H1 (cell line): Measurements from ENCODE around the gene CDC5L. TPM values are rescaled to one million over a fixed set of nuclear protein-coding genes. Genes with fewer than 3 reads are reported as not detected.

Experiments
- CTCF ChIA-PET: fragments of 300-600 bp; sonication (Branson Sonifier 250); formaldehyde crosslinking; loops from one replicate; lab custom pipeline; 2021; ENCODE audit not compliant: partially characterized antibody; lab: Charles Lee
- POLR2A ChIA-PET: fragments of 300-600 bp; sonication (Branson Sonifier 250); formaldehyde crosslinking; loops from one replicate; lab custom pipeline; 2021; ENCODE audit warnings: inconsistent platforms; ENCODE audit not compliant: partially characterized antibody; lab: Charles Lee
- DNase-seq, 2 experiments: peaks; one replicate each; pipeline versions ENCODE4 v3.0.0 to v3.0.0-alpha.2; 2010 to 2022; ENCODE audit warnings: low spot score in 2 of 2, low read depth in 1 of 2, mixed read lengths in 1 of 2
- FAIRE-seq: peaks from 2 replicates; lab custom pipeline; 2011; peaks lifted over from hg19 to GRCh38; lab: Jason Lieb, UNC
- H2AFZ ChIP-seq: 2 replicates; pipeline ENCODE4 v1.8.1; 2012; ENCODE audit warnings: low read length, inconsistent platforms
- H2AK5ac ChIP-seq: 2 replicates; pipeline ENCODE4 v1.6.1; 2013; ENCODE audit warnings: low read depth, low read length
- H2BK120ac ChIP-seq: replicated peaks from 2 replicates; pipeline ENCODE3; 2013; ENCODE audit warnings: low read depth, low read length, inconsistent platforms
- H2BK12ac ChIP-seq: 2 replicates; pipeline ENCODE4 v1.6.1; 2013; ENCODE audit warnings: low read depth, low read length
- H2BK15ac ChIP-seq: 2 replicates; pipeline ENCODE4 v1.6.1; 2013; ENCODE audit warnings: low read length
- H2BK20ac ChIP-seq: 2 replicates; pipeline ENCODE4 v1.6.1; 2013; ENCODE audit warnings: low read length
- H2BK5ac ChIP-seq: 2 replicates; pipeline ENCODE4 v1.6.1; 2013; ENCODE audit warnings: low read depth, low read length
- H3K14ac ChIP-seq: 2 replicates; pipeline ENCODE4 v1.6.1; 2013; ENCODE audit warnings: inconsistent platforms; ENCODE audit not compliant: insufficient read length
- H3K18ac ChIP-seq: 2 replicates; pipeline ENCODE4 v1.6.1; 2013; ENCODE audit warnings: low read length; ENCODE audit errors: extremely low read depth
- H3K23ac ChIP-seq: 2 replicates; pipeline ENCODE4 v1.6.1; 2013; ENCODE audit warnings: inconsistent platforms; ENCODE audit not compliant: insufficient read length
- H3K23me2 ChIP-seq: 2 replicates; pipeline ENCODE4 v1.6.1; 2013; ENCODE audit warnings: low read depth, low read length
- H3K27ac ChIP-seq: 2 replicates; pipeline ENCODE4 v1.6.1; 2011; ENCODE audit warnings: low read depth, low read length, inconsistent platforms
- H3K27me3 ChIP-seq, 4 experiments: replicated peaks in 1 of 4; 1 replicate in 1 of 4; 2 replicates in 3 of 4; pipeline versions ENCODE4 v1.6.1 to v1.8.1; 2011 to 2013; ENCODE audit warnings: low read length in 3 of 4, mild to moderate bottlenecking in 3 of 4, inconsistent platforms in 2 of 4, mixed read lengths in 2 of 4, moderate library complexity in 1 of 4; ENCODE audit not compliant: control insufficient read depth in 3 of 4, insufficient read depth in 3 of 4; ENCODE audit errors: extremely low read depth in 1 of 4
- H3K36me3 ChIP-seq, 4 experiments: 2 replicates each; pipeline versions ENCODE4 v1.6.1 to v1.8.1; 2011 to 2013; ENCODE audit warnings: mild to moderate bottlenecking in 4 of 4, low read length in 3 of 4, moderate library complexity in 2 of 4, control low read depth in 1 of 4, inconsistent platforms in 1 of 4; ENCODE audit not compliant: insufficient read depth in 4 of 4, control insufficient read depth in 2 of 4
- H3K4ac ChIP-seq: replicated peaks from 2 replicates; pipeline ENCODE3; 2013; ENCODE audit warnings: low read length, low read depth, mixed read lengths, inconsistent platforms; ENCODE audit not compliant: insufficient read length
- H3K4me1 ChIP-seq, 4 experiments: replicated peaks in 1 of 4; 1 replicate in 1 of 4; 2 replicates in 3 of 4; pipeline versions ENCODE4 v1.6.1 to v1.8.1; 2011 to 2013; ENCODE audit warnings: low read length in 3 of 4, inconsistent platforms in 2 of 4, mixed read lengths in 1 of 4; ENCODE audit not compliant: insufficient read depth in 4 of 4, control insufficient read depth in 3 of 4
- H3K4me2 ChIP-seq, 2 experiments: 2 replicates each; pipeline versions ENCODE4 v1.6.1 to v1.8.1; 2011 to 2013; ENCODE audit warnings: low read depth in 2 of 2, low read length in 2 of 2, control low read depth in 1 of 2, inconsistent platforms in 1 of 2, mild to moderate bottlenecking in 1 of 2; ENCODE audit not compliant: insufficient read depth in 1 of 2
- H3K4me3 ChIP-seq, 4 experiments: fragments of 200-600, 300-600 bp in 1 of 4; sonication (generic), shearing (Covaris generic), sonication (Bioruptor Twin) in 1 of 4; 2 replicates each; pipeline versions ENCODE4 v1.5.1 to v1.8.1; 2011 to 2016; ENCODE audit warnings: low read length in 4 of 4, low read depth in 3 of 4, control low read depth in 2 of 4, inconsistent platforms in 2 of 4, mild to moderate bottlenecking in 2 of 4, mixed read lengths in 1 of 4, moderate library complexity in 1 of 4; ENCODE audit not compliant: insufficient read depth in 2 of 4; ENCODE audit errors: extremely low read depth in 1 of 4
- H3K56ac ChIP-seq: replicated peaks from 2 replicates; pipeline ENCODE3; 2013; ENCODE audit warnings: low read depth, mild to moderate bottlenecking, mixed read lengths, low read length, inconsistent platforms; ENCODE audit not compliant: insufficient read length
- H3K79me1 ChIP-seq: 2 replicates; pipeline ENCODE4 v1.6.1; 2013; ENCODE audit warnings: low read depth, low read length, control low read depth
- H3K79me2 ChIP-seq, 2 experiments: 2 replicates each; pipeline versions ENCODE4 v1.6.1 to v1.8.1; 2012 to 2013; ENCODE audit warnings: low read length in 2 of 2, mild to moderate bottlenecking in 2 of 2, inconsistent platforms in 1 of 2; ENCODE audit not compliant: insufficient read depth in 2 of 2, control insufficient read depth in 1 of 2
- H3K9ac ChIP-seq, 4 experiments: replicated peaks in 1 of 4; 1 replicate in 1 of 4; 2 replicates in 3 of 4; pipeline versions ENCODE4 v1.6.1 to v1.8.1; 2011 to 2013; ENCODE audit warnings: low read depth in 3 of 4, low read length in 3 of 4, control low read depth in 2 of 4, mild to moderate bottlenecking in 2 of 4, moderate library complexity in 2 of 4, inconsistent platforms in 1 of 4; ENCODE audit errors: extremely low read depth in 1 of 4
- H3K9me3 ChIP-seq, 2 experiments: 2 replicates each; pipeline versions ENCODE4 v1.6.1 to v1.8.1; 2012 to 2013; ENCODE audit warnings: mild to moderate bottlenecking in 2 of 2, moderate library complexity in 2 of 2, control low read depth in 1 of 2, inconsistent platforms in 1 of 2, low read depth in 1 of 2, low read length in 1 of 2, mixed read lengths in 1 of 2; ENCODE audit not compliant: insufficient read depth in 2 of 2
- H4K20me1 ChIP-seq, 2 experiments: replicated peaks in 1 of 2; 2 replicates each; pipeline versions ENCODE3 to v1.8.1; 2011 to 2013; ENCODE audit warnings: inconsistent platforms in 2 of 2, low read length in 2 of 2, mild to moderate bottlenecking in 1 of 2; ENCODE audit not compliant: insufficient read depth in 2 of 2, control insufficient read depth in 1 of 2
- H4K5ac ChIP-seq: 2 replicates; pipeline ENCODE4 v1.6.1; 2013; ENCODE audit warnings: low read length, low read depth, mixed read lengths, inconsistent platforms; ENCODE audit not compliant: insufficient read length
- H4K8ac ChIP-seq: 2 replicates; pipeline ENCODE4 v1.8.0; 2013; ENCODE audit warnings: mild to moderate bottlenecking, moderate library complexity, low read length, inconsistent platforms; ENCODE audit not compliant: insufficient read depth; ENCODE audit errors: extremely low read depth
- H4K91ac ChIP-seq: replicated peaks from 2 replicates; pipeline ENCODE3; 2013; ENCODE audit warnings: low read length, mixed read lengths, inconsistent platforms; ENCODE audit not compliant: insufficient read length
- ASH2L ChIP-seq: fragments of 200-600, 300-600 bp; sonication (generic); IDR thresholded peaks from one replicate; pipeline ENCODE4 v1.7.1; 2017; ENCODE audit warnings: low read length
- EGR1 ChIP-seq: IDR thresholded peaks from 2 replicates; pipeline ENCODE4 v1.6.1; 2011; ENCODE audit warnings: low read depth, low read length, borderline replicate concordance
- JUND ChIP-seq: IDR thresholded peaks from 2 replicates; pipeline ENCODE4 v1.6.1; 2011; ENCODE audit warnings: mild to moderate bottlenecking, improper control_type of control experiment, low read length
- MAFK ChIP-seq: IDR thresholded peaks from 2 replicates; pipeline ENCODE4 v1.6.1; 2012; ENCODE audit warnings: low read depth, mild to moderate bottlenecking, improper control_type of control experiment, low read length
- RBBP5 ChIP-seq: IDR thresholded peaks from 2 replicates; pipeline ENCODE4 v1.7.1; 2012; ENCODE audit warnings: low read depth, mild to moderate bottlenecking, inconsistent platforms, low read length, moderate library complexity, borderline replicate concordance
- WGBS, 2 experiments: shearing (Covaris generic) in 1 of 2; methylation state at CpG; one replicate each; pipeline versions ENCODE4 v1.1.6 to v1.1.7; 2013 to 2015; ENCODE audit warnings: low lambda C conversion rate in 2 of 2, mixed read lengths in 2 of 2, inconsistent platforms in 1 of 2, low coverage in 1 of 2, missing lambda C conversion rate in 1 of 2; ENCODE audit not compliant: insufficient replicate concordance in 2 of 2, insufficient coverage in 1 of 2, insufficient read length in 1 of 2; ENCODE audit errors: extremely low coverage in 1 of 2, missing lambda C conversion rate in 1 of 2; 5-methylcytosine and 5-hydroxymethylcytosine counted together
- polyA plus RNA-seq, 7 experiments: library from polyadenylated mRNA; depleted of rRNA in 3 of 7; stranded (reverse) in 5 of 7; unstranded in 2 of 7; fragments of >200 nt in 5 of 7; fragments of 200-250 nt in 2 of 7; gene quantifications; 1 replicate in 5 of 7; 2 replicates in 1 of 7; 4 replicates in 1 of 7; pipeline versions ENCODE4 v1.2.1 to v1.2.3, GENCODE V29; 2011 to 2013; ENCODE audit warnings: missing spikeins in 2 of 7, mixed read lengths in 2 of 7
- total RNA-seq: library from RNA; stranded (reverse); fragmentation: NEBNext Ultra II Directional; extraction: Animal tissue kit (Norgen Biotek cat#: 25700); gene quantifications from 2 replicates; pipeline ENCODE4 v1.2.1, GENCODE V29; 2021

Gene CDC5L
- total and polyA plus RNA-seq, 2 of the 8 experiments (the other 6 are each of a cell fraction or from before 2014, with no cell fraction given) = 8.4 to 32.8 TPM

- POLR2A ChIA-PET = interaction anchor here (0.6 kb wide), 1 partner anchor 10 kb away, joined by 4 read pairs; no protein-coding TSS in a partner anchor
- WGBS, 2 experiments = 83% methylated on average over 1 of the region's 1 CpG; no CpG with 5 or more reads in 1 of the 2 experiments
- no peak for TF ChIP-seq JUND
- no peak for TF ChIP-seq EGR1
- no peak for TF ChIP-seq MAFK
- TF ChIP-seq RBBP5 = no peak
- no peak for TF ChIP-seq ASH2L
- TF ChIP-seq, all 59 proteins: peak for 0
- Histone ChIP-seq H3K36me3 (peaks cover 21 to 68% (median 48%) of the 10 kb centered on the region in 4 experiments), H3K27me3 (no peaks in the 10 kb centered on the region), H3K56ac (no peak overlapping the region), H3K9me3 (no peaks in the 10 kb centered on the region), H3K23ac (no peak overlapping the region), H2BK5ac (no peak overlapping the region), H3K4me1 (no peaks in the 10 kb centered on the region), H2BK15ac (no peak overlapping the region), H3K79me2 (peaks cover 0 to 12% of the 10 kb centered on the region in 2 experiments; a peak in 1 of 4 replicates), H3K4me2 (no peak overlapping the region), H2BK20ac (no peak overlapping the region), H4K5ac (no peak overlapping the region), H2AFZ (no peak overlapping the region), H4K91ac (no peak overlapping the region), H4K8ac (no peak overlapping the region), H3K9ac (no peak overlapping the region), H4K20me1 (peaks cover 0 to 2% of the 10 kb centered on the region in 2 experiments), H3K27ac (no peak overlapping the region), H3K4ac (no peak overlapping the region), H2BK12ac (no peak overlapping the region), H3K79me1 (no peaks in the 10 kb centered on the region), H3K18ac (no peak overlapping the region), H3K23me2 (no peaks in the 10 kb centered on the region), H2AK5ac (no peak overlapping the region), H3K4me3 (no peak overlapping the region), H2BK120ac (no peak overlapping the region), H3K14ac (no peak overlapping the region)
- DNase-seq (no peak), FAIRE-seq (no peak)
- CTCF ChIA-PET = interaction anchor here (0.9 kb wide), 1 partner anchor 67 kb away, joined by 3 read pairs; no protein-coding TSS in a partner anchor
Measured at GRCh38 chr6:44404715-44405099, 17.2 kb downstream of the CDC5L start.
